Endometrium (tissue), 2 donors: ENCODE data around the gene RWDD1.
"Not testable (repeated sequence)": the region's sequence is repeated elsewhere in the genome, so short reads cannot be mapped to it uniquely, and the experiment has no call there.

Source experiments
- FAIRE-seq: peaks from 2 replicates; lab custom pipeline; 2012; peaks lifted over from hg19 to GRCh38; lab: Jason Lieb, UNC
- donor health status: control.
- donor health status: control.

Gene RWDD1

DNA sequence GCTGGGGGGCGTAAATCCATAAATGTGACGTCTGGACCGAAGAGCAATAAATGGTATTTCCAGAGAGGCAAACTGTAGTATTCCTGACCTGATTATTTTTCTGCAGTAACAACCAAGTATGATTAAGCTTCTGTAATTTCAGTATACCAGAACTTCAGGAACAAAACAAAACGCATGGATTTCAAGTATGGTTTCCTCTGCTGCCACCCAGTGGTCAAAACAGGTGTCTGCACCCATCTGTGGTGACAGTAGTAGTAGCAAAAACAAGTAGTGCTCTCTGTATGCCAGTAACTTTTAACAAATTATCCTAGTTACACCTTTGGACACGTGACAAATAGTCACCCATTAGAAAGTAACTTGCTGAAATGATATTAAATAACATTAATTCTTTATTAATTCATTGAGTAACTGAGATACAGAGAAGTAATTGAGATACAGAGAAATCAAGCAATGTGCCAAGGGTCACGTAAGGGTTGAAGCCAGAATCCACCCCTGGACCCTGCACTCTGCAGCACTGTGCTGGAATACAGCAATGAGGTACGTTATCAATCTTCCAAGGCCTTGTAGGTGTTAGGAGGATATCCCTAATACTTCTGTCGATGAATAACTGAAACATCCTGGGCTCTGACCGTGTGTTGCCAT, 9.8 kb upstream of the RWDD1 start:
- FAIRE-seq = peak; percentile 88

DNA sequence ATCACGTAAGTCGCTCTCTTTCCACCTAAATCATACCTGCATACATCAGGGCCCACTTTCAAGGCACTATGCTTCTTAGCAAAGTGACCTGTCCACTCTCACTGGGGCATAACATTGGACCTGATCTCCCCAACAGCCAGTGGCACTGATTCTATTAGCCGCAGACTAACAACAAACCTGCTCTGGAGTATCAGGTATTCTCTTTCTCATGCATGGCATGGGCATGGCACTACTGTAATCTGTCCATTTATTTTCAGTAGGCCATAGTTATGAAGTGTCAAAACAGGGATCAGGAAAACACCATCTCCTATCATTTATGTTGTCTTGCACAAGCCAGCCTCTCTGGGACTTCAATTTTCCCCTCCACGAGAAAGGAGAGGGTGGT, 9.3 kb upstream of the RWDD1 start:
- FAIRE-seq = no peak

- no peak for FAIRE-seq
Measured at GRCh38 chr6:116562614-116563013, 8.7 kb upstream of the RWDD1 start.

GRCh38 chr6:116563830-116564229, 7.5 kb upstream of the RWDD1 start:
- no peak for FAIRE-seq

GRCh38 chr6:116564311-116564710, 7.0 kb upstream of the RWDD1 start:
- no peak for FAIRE-seq

DNA sequence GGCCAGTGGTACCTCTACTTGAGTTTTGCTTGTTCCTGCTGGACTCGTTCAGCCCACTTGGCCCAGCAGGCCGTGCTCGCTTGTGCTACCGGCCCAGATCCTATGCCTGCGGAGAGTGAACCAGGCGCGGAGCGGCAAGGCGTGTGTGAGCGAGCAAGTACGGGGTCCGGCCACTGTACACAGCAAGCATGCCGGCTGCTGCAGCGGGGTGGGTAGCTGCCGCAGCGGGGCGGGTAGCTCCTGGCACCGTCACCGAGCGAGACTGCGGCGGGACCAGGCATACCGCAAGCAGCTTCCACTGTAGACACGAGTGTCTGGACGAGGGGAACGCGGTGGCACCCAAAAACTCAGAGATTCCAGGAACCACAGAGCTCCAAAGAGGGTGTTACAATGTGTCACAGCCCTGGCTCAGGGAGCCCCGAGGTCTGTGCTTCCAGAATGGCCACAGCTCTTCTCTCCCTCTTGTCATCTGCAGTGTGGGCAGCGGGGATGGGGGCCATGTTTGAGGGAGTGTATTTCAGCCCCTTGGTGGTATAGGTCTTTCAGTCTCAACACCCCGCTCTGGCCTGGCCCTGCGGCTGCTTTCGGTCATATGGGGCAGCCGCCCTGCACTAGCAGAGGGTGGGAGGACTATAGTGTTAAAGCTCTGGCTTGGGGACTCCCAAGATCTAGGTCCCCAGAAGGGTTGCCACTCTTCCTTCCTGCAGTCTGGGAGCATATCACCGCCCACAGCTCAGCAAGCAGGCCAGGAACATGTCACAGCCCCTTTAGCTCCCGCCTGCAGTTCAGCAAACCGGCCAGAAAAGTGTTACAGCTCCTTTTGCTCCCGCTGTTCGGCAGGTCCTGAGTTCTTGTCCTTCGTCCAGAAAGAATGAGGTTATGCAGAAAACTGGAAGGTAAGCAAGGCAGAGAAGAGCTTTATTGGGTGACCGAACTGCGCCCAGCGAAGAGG, 6.1 kb upstream of the RWDD1 start:
- FAIRE-seq = no peak

DNA sequence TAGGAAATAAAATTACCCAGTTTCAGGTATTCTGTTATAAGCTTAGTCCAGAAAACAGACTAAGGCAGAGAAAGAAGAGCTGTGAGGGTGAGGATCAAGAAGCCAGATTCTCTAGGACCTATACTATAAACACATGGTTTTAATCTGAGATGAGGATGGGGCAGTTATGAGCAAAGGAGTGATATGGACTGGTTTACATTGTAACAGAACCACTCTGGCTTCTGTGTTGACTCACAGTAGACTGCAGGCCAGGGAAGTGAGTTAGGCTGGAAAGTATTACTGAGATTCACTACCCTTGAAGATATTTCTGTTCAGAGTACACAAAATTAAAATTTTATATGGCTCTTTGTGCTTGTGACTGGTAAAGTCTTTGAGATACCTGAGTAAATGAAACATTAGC, 3.2 kb upstream of the RWDD1 start:
- FAIRE-seq = no peak

DNA sequence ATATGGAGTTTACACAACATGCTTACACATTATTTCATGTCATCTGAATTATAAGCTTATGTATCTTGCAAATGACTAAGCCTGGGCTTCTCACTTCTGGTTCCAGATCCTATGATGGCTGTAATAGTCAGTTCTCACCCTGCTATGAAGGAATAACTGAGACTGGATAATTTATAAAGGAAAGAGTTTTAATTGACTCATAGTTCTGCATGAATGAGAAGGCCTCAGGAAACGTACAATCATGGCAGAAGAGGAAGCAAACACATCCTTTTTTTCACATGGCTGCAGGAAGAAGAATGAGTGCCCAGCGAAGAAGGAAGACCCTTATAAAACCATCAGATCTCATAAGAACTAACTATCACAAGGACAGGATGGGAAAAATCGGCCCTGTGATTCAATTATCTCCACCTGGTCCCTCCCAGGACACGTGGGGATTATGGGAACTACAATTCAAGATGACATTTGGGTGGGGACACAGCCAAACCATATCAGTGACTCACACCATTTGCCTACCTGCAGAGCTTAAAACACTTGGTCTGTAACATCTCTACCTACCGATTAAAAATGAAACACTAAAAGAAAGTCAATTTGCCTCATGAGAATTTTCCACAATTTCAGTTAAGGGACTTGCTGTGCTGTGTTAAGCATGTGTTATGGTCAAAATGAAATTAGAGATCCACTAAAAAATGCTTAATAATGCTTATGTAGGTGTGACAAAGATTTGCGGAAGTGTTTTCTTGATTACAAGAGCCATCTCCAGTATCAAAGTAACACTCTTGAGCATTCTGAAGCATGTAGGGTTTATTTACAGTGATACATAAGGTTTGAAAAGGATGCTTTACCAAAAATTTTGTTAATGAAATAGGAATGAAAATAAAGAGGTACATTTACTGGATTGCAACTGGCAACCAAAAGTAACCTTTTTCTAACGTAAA, 2.2 kb upstream of the RWDD1 start:
- FAIRE-seq = no peak

- no peak for FAIRE-seq
Measured at GRCh38 chr6:116571683-116572000, 338 bp downstream of the RWDD1 start.

- FAIRE-seq = no peak
Measured at GRCh38 chr6:116572162-116572561, 858 bp downstream of the RWDD1 start.

GRCh38 chr6:116575227-116575626, 3.9 kb downstream of the RWDD1 start:
- FAIRE-seq = no peak

- no peak for FAIRE-seq
Measured at GRCh38 chr6:116577486-116577885, 6.2 kb downstream of the RWDD1 start.

GRCh38 chr6:116578335-116578734, 7.0 kb downstream of the RWDD1 start:
- FAIRE-seq = no peak

DNA sequence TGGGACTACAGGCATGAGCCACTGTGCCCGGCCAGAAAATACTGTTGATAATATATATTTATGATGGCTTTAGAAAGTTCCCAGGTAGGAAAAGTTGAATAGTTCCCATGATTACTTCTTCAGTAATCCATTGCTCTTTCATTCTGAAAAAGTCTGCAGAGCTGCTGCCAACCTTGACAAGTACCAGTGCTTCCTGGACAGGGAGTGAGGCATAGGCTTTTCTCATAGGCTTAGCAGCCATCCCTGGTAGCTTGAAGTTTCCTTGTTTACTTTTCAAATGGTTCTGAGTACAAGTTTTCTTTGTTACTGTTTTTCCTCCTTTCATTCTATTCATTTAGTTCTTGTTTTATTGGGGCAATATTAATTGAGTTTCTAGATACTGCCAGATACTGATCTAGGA, 7.8 kb downstream of the RWDD1 start:
- no peak for FAIRE-seq

GRCh38 chr6:116580198-116580597, 8.9 kb downstream of the RWDD1 start:
- no peak for FAIRE-seq

DNA sequence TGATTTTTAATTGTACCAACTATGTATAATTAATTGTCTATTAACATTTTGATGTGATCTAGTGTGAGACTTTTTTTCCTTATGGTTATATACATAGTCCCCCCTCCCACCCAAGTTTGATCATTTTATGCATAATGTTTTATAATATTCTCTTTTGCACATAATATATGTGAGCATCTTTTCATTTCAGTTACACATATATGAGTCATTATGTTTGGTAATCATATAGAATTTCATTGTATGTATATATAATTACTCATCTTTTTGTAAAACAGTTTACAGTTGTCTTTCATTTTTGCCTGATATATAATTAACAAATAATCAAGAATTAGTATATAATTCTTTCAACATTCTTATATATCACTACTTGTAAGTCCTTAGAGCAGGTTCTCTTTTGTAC, 15.0 kb downstream of the RWDD1 start:
- no peak for FAIRE-seq

DNA sequence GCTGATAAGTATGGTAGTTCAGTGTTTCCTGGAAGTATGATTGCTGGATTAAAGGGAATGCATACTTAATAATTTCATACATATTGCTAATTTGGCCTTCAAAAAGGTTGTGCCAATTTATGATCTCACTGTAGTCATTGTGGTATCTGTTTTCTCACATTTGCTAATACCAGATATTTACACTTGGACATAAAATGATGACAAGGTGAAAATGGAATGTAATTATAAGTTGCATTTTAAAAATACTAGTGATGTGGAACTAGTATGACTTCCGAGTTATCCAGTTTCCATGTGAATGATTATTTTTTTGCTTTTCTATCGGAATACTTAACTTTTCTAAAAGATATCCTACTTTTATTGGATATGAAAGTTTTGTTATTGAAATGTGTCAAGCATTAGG, 15.4 kb downstream of the RWDD1 start:
- FAIRE-seq = no peak

GRCh38 chr6:116595247-116595646, 23.9 kb downstream of the RWDD1 start:
- no peak for FAIRE-seq

DNA sequence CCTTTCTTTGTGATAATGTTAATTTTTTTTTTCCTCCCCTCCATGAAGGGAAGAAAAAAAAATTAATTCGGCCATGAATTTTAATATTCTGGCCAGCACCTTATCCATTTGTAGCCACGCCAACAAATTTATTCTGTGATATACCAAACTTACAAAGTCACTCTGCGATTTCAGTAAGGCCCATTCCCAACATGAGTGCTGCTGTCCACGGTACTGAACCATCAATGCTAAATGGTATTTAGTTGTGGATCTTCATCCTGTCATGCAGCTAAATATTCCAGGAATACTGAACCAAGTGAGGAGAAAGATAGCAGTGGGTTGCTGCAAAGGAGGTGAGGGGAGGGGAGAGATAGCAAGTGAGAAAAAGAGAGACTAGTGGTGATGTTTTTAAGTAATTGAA, 25.5 kb downstream of the RWDD1 start:
- FAIRE-seq = no peak

DNA sequence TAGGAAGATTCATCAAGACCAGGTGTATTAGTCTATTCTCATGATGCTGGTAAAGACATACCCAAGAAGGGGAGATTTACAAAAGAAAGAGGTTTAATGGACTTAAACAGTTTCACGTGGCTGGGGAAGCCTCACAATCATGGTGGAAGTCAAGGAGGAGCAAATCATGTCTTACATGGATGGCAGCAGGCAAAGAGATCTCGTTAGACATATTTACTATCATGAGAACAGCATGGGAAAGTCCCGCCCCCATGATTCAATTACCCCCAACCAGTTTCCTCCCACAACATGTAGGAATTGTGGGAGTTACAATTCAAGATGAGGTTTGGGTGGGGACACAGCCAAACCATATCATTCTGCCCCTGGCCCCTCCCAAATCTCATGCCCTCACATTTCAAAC, 32.6 kb downstream of the RWDD1 start:
- not testable (repeated sequence) for FAIRE-seq

GRCh38 chr6:116604868-116605267, 33.6 kb downstream of the RWDD1 start:
- FAIRE-seq = not testable (repeated sequence)

DNA sequence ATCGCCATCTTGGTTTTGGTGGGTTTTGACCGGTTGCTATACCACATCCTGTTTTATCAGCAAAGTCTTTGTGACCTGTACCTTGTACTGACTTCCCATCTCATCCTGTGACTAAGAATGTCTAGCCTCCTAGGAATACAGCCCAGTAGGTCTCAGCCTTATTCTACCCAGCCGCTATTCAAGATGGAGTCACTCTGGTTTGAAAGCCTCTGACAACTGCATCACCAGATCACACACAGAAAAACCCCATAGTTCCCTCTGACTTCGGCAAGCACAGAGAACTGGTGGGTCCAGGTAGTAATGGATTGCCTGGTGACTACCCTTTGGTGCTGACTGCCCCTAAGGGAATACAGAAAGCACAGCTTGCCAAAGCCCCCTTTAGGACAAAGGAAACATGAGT, 34.6 kb downstream of the RWDD1 start:
- no peak for FAIRE-seq

GRCh38 chr6:116611056-116611455, 39.8 kb downstream of the RWDD1 start:
- no peak for FAIRE-seq
